H1 (cell line): ENCODE data around the gene XPOT. TPM values are rescaled to one million over a fixed set of nuclear protein-coding genes. Genes with fewer than 3 reads are reported as not detected.

Source experiments
- CTCF ChIA-PET: fragments of 300-600 bp; sonication (Branson Sonifier 250); formaldehyde crosslinking; loops from one replicate; lab custom pipeline; 2021; ENCODE audit not compliant: partially characterized antibody; lab: Charles Lee
- POLR2A ChIA-PET: fragments of 300-600 bp; sonication (Branson Sonifier 250); formaldehyde crosslinking; loops from one replicate; lab custom pipeline; 2021; ENCODE audit warnings: inconsistent platforms; ENCODE audit not compliant: partially characterized antibody; lab: Charles Lee
- DNase-seq, 2 experiments: peaks; one replicate each; pipeline versions ENCODE4 v3.0.0 to v3.0.0-alpha.2; 2010 to 2022; ENCODE audit warnings: low spot score in 2 of 2, low read depth in 1 of 2, mixed read lengths in 1 of 2
- FAIRE-seq: peaks from 2 replicates; lab custom pipeline; 2011; peaks lifted over from hg19 to GRCh38; lab: Jason Lieb, UNC
- H2AFZ ChIP-seq: 2 replicates; pipeline ENCODE4 v1.8.1; 2012; ENCODE audit warnings: low read length, inconsistent platforms
- H2AK5ac ChIP-seq: 2 replicates; pipeline ENCODE4 v1.6.1; 2013; ENCODE audit warnings: low read depth, low read length
- H2BK120ac ChIP-seq: replicated peaks from 2 replicates; pipeline ENCODE3; 2013; ENCODE audit warnings: low read depth, low read length, inconsistent platforms
- H2BK12ac ChIP-seq: 2 replicates; pipeline ENCODE4 v1.6.1; 2013; ENCODE audit warnings: low read depth, low read length
- H2BK15ac ChIP-seq: 2 replicates; pipeline ENCODE4 v1.6.1; 2013; ENCODE audit warnings: low read length
- H2BK20ac ChIP-seq: 2 replicates; pipeline ENCODE4 v1.6.1; 2013; ENCODE audit warnings: low read length
- H2BK5ac ChIP-seq: 2 replicates; pipeline ENCODE4 v1.6.1; 2013; ENCODE audit warnings: low read depth, low read length
- H3K14ac ChIP-seq: 2 replicates; pipeline ENCODE4 v1.6.1; 2013; ENCODE audit warnings: inconsistent platforms; ENCODE audit not compliant: insufficient read length
- H3K18ac ChIP-seq: 2 replicates; pipeline ENCODE4 v1.6.1; 2013; ENCODE audit warnings: low read length; ENCODE audit errors: extremely low read depth
- H3K23ac ChIP-seq: 2 replicates; pipeline ENCODE4 v1.6.1; 2013; ENCODE audit warnings: inconsistent platforms; ENCODE audit not compliant: insufficient read length
- H3K23me2 ChIP-seq: 2 replicates; pipeline ENCODE4 v1.6.1; 2013; ENCODE audit warnings: low read depth, low read length
- H3K27ac ChIP-seq: 2 replicates; pipeline ENCODE4 v1.6.1; 2011; ENCODE audit warnings: low read depth, low read length, inconsistent platforms
- H3K27me3 ChIP-seq, 4 experiments: replicated peaks in 1 of 4; 1 replicate in 1 of 4; 2 replicates in 3 of 4; pipeline versions ENCODE4 v1.6.1 to v1.8.1; 2011 to 2013; ENCODE audit warnings: low read length in 3 of 4, mild to moderate bottlenecking in 3 of 4, inconsistent platforms in 2 of 4, mixed read lengths in 2 of 4, moderate library complexity in 1 of 4; ENCODE audit not compliant: control insufficient read depth in 3 of 4, insufficient read depth in 3 of 4; ENCODE audit errors: extremely low read depth in 1 of 4
- H3K36me3 ChIP-seq, 4 experiments: 2 replicates each; pipeline versions ENCODE4 v1.6.1 to v1.8.1; 2011 to 2013; ENCODE audit warnings: mild to moderate bottlenecking in 4 of 4, low read length in 3 of 4, moderate library complexity in 2 of 4, control low read depth in 1 of 4, inconsistent platforms in 1 of 4; ENCODE audit not compliant: insufficient read depth in 4 of 4, control insufficient read depth in 2 of 4
- H3K4ac ChIP-seq: replicated peaks from 2 replicates; pipeline ENCODE3; 2013; ENCODE audit warnings: low read length, low read depth, mixed read lengths, inconsistent platforms; ENCODE audit not compliant: insufficient read length
- H3K4me1 ChIP-seq, 4 experiments: replicated peaks in 1 of 4; 1 replicate in 1 of 4; 2 replicates in 3 of 4; pipeline versions ENCODE4 v1.6.1 to v1.8.1; 2011 to 2013; ENCODE audit warnings: low read length in 3 of 4, inconsistent platforms in 2 of 4, mixed read lengths in 1 of 4; ENCODE audit not compliant: insufficient read depth in 4 of 4, control insufficient read depth in 3 of 4
- H3K4me2 ChIP-seq, 2 experiments: 2 replicates each; pipeline versions ENCODE4 v1.6.1 to v1.8.1; 2011 to 2013; ENCODE audit warnings: low read depth in 2 of 2, low read length in 2 of 2, control low read depth in 1 of 2, inconsistent platforms in 1 of 2, mild to moderate bottlenecking in 1 of 2; ENCODE audit not compliant: insufficient read depth in 1 of 2
- H3K4me3 ChIP-seq, 4 experiments: fragments of 200-600, 300-600 bp in 1 of 4; sonication (generic), shearing (Covaris generic), sonication (Bioruptor Twin) in 1 of 4; 2 replicates each; pipeline versions ENCODE4 v1.5.1 to v1.8.1; 2011 to 2016; ENCODE audit warnings: low read length in 4 of 4, low read depth in 3 of 4, control low read depth in 2 of 4, inconsistent platforms in 2 of 4, mild to moderate bottlenecking in 2 of 4, mixed read lengths in 1 of 4, moderate library complexity in 1 of 4; ENCODE audit not compliant: insufficient read depth in 2 of 4; ENCODE audit errors: extremely low read depth in 1 of 4
- H3K56ac ChIP-seq: replicated peaks from 2 replicates; pipeline ENCODE3; 2013; ENCODE audit warnings: low read depth, mild to moderate bottlenecking, mixed read lengths, low read length, inconsistent platforms; ENCODE audit not compliant: insufficient read length
- H3K79me1 ChIP-seq: 2 replicates; pipeline ENCODE4 v1.6.1; 2013; ENCODE audit warnings: low read depth, low read length, control low read depth
- H3K79me2 ChIP-seq, 2 experiments: 2 replicates each; pipeline versions ENCODE4 v1.6.1 to v1.8.1; 2012 to 2013; ENCODE audit warnings: low read length in 2 of 2, mild to moderate bottlenecking in 2 of 2, inconsistent platforms in 1 of 2; ENCODE audit not compliant: insufficient read depth in 2 of 2, control insufficient read depth in 1 of 2
- H3K9ac ChIP-seq, 4 experiments: replicated peaks in 1 of 4; 1 replicate in 1 of 4; 2 replicates in 3 of 4; pipeline versions ENCODE4 v1.6.1 to v1.8.1; 2011 to 2013; ENCODE audit warnings: low read depth in 3 of 4, low read length in 3 of 4, control low read depth in 2 of 4, mild to moderate bottlenecking in 2 of 4, moderate library complexity in 2 of 4, inconsistent platforms in 1 of 4; ENCODE audit errors: extremely low read depth in 1 of 4
- H3K9me3 ChIP-seq, 2 experiments: 2 replicates each; pipeline versions ENCODE4 v1.6.1 to v1.8.1; 2012 to 2013; ENCODE audit warnings: mild to moderate bottlenecking in 2 of 2, moderate library complexity in 2 of 2, control low read depth in 1 of 2, inconsistent platforms in 1 of 2, low read depth in 1 of 2, low read length in 1 of 2, mixed read lengths in 1 of 2; ENCODE audit not compliant: insufficient read depth in 2 of 2
- H4K20me1 ChIP-seq, 2 experiments: replicated peaks in 1 of 2; 2 replicates each; pipeline versions ENCODE3 to v1.8.1; 2011 to 2013; ENCODE audit warnings: inconsistent platforms in 2 of 2, low read length in 2 of 2, mild to moderate bottlenecking in 1 of 2; ENCODE audit not compliant: insufficient read depth in 2 of 2, control insufficient read depth in 1 of 2
- H4K5ac ChIP-seq: 2 replicates; pipeline ENCODE4 v1.6.1; 2013; ENCODE audit warnings: low read length, low read depth, mixed read lengths, inconsistent platforms; ENCODE audit not compliant: insufficient read length
- H4K8ac ChIP-seq: 2 replicates; pipeline ENCODE4 v1.8.0; 2013; ENCODE audit warnings: mild to moderate bottlenecking, moderate library complexity, low read length, inconsistent platforms; ENCODE audit not compliant: insufficient read depth; ENCODE audit errors: extremely low read depth
- H4K91ac ChIP-seq: replicated peaks from 2 replicates; pipeline ENCODE3; 2013; ENCODE audit warnings: low read length, mixed read lengths, inconsistent platforms; ENCODE audit not compliant: insufficient read length
- ASH2L ChIP-seq: fragments of 200-600, 300-600 bp; sonication (generic); IDR thresholded peaks from one replicate; pipeline ENCODE4 v1.7.1; 2017; ENCODE audit warnings: low read length
- USF2 ChIP-seq: IDR thresholded peaks from 2 replicates; pipeline ENCODE4 v1.6.1; 2011; ENCODE audit warnings: low read length, improper control_type of control experiment
- WGBS, 2 experiments: shearing (Covaris generic) in 1 of 2; methylation state at CpG; one replicate each; pipeline versions ENCODE4 v1.1.6 to v1.1.7; 2013 to 2015; ENCODE audit warnings: low lambda C conversion rate in 2 of 2, mixed read lengths in 2 of 2, inconsistent platforms in 1 of 2, low coverage in 1 of 2, missing lambda C conversion rate in 1 of 2; ENCODE audit not compliant: insufficient replicate concordance in 2 of 2, insufficient coverage in 1 of 2, insufficient read length in 1 of 2; ENCODE audit errors: extremely low coverage in 1 of 2, missing lambda C conversion rate in 1 of 2; 5-methylcytosine and 5-hydroxymethylcytosine counted together
- polyA plus RNA-seq, 7 experiments: library from polyadenylated mRNA; depleted of rRNA in 3 of 7; stranded (reverse) in 5 of 7; unstranded in 2 of 7; fragments of >200 nt in 5 of 7; fragments of 200-250 nt in 2 of 7; gene quantifications; 1 replicate in 5 of 7; 2 replicates in 1 of 7; 4 replicates in 1 of 7; pipeline versions ENCODE4 v1.2.1 to v1.2.3, GENCODE V29; 2011 to 2013; ENCODE audit warnings: missing spikeins in 2 of 7, mixed read lengths in 2 of 7
- total RNA-seq: library from RNA; stranded (reverse); fragmentation: NEBNext Ultra II Directional; extraction: Animal tissue kit (Norgen Biotek cat#: 25700); gene quantifications from 2 replicates; pipeline ENCODE4 v1.2.1, GENCODE V29; 2021
- TF ChIP-seq, protein P1 (sequence below): IDR thresholded peaks from 2 replicates; pipeline ENCODE4 v1.6.1; 2012; ENCODE audit warnings: inconsistent platforms

The XPOT gene
- total and polyA plus RNA-seq, 2 of the 8 experiments (the other 6 are each of a cell fraction or from before 2014, with no cell fraction given), result 38.8 to 176 TPM

- H3K9ac ChIP-seq, result no peak overlapping the region
- H2BK5ac ChIP-seq, result no peak overlapping the region
- no peak overlapping the region for H4K91ac ChIP-seq
- H3K4me3 ChIP-seq, result no peak overlapping the region
- no peak overlapping the region for H3K14ac ChIP-seq
- no peaks in the 10 kb centered on the region for H3K27me3 ChIP-seq
- peaks cover 41 to 100% (median 82%) of the 10 kb centered on the region in 4 experiments for H3K36me3 ChIP-seq
- no peaks in the 10 kb centered on the region for H3K4me1 ChIP-seq
- H3K23me2 ChIP-seq, result no peaks in the 10 kb centered on the region
- no peak overlapping the region for H2BK12ac ChIP-seq
- no peak for FAIRE-seq
- H3K79me2 ChIP-seq, result no peaks in the 10 kb centered on the region
- H3K4ac ChIP-seq, result no peak overlapping the region
- DNase-seq, result no peak
- no peaks in the 10 kb centered on the region for H3K9me3 ChIP-seq
- CTCF ChIA-PET, result interaction anchor here (0.6 to 1.1 kb wide), 2 partner anchors 19 to 96 kb away, joined by 3 read pairs; no protein-coding TSS in a partner anchor
- H4K8ac ChIP-seq, result no peak overlapping the region
- H2AK5ac ChIP-seq, result no peak overlapping the region
- no peak overlapping the region for H2BK15ac ChIP-seq
- H3K18ac ChIP-seq, result no peak overlapping the region
- 91% methylated on average over 2 of the region's 2 CpGs; no CpG with 5 or more reads in 1 of the 2 experiments for WGBS, 2 experiments
- no peak overlapping the region for H3K23ac ChIP-seq
- TF ChIP-seq ASH2L (no peak), USF2 (no peak)
- TF ChIP-seq, protein P1, sequence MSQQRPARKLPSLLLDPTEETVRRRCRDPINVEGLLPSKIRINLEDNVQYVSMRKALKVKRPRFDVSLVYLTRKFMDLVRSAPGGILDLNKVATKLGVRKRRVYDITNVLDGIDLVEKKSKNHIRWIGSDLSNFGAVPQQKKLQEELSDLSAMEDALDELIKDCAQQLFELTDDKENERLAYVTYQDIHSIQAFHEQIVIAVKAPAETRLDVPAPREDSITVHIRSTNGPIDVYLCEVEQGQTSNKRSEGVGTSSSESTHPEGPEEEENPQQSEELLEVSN, result no peak
- POLR2A ChIA-PET, result interaction anchor here (0.8 to 2.2 kb wide), 8 partner anchors 8 to 27 kb away, joined by 3 to 11 read pairs (median 7); partner anchors contain the start of gene XPOT
- H3K79me1 ChIP-seq, result no peaks in the 10 kb centered on the region
- H4K20me1 ChIP-seq, result peaks cover 0 to 4% of the 10 kb centered on the region in 2 experiments
- no peak overlapping the region for H4K5ac ChIP-seq
- H2AFZ ChIP-seq, result no peak overlapping the region
- no peak overlapping the region for H3K56ac ChIP-seq
- no peak overlapping the region for H2BK20ac ChIP-seq
- no peak overlapping the region for H3K4me2 ChIP-seq
- no peak overlapping the region for H2BK120ac ChIP-seq
- no peak overlapping the region for H3K27ac ChIP-seq
Measured at GRCh38 chr12:64430886-64431285, 26.7 kb downstream of the XPOT start.
